Measurements from ENCODE around the gene GALNT18.

GALNT18 gene

GRCh38 chr11:11403763-11404725, 217.8 kb downstream of the GALNT18 start:
- TF ChIP-seq PATZ1 (CRISPR knock-in tag; IDR thresholded peaks at IDR 0.05; ENCODE audit: borderline replicate concordance) (no peak), ZNF565 (CRISPR knock-in tag; conservative IDR thresholded peaks at IDR 0.05; ENCODE audit: low read depth) (no peak), ZFP30 (CRISPR knock-in tag; IDR thresholded peaks at IDR 0.05) (no peak), TSHZ2 (CRISPR knock-in tag; IDR thresholded peaks at IDR 0.05) (no peak), ARNTL (CRISPR knock-in tag; IDR thresholded peaks at IDR 0.05; ENCODE audit: borderline replicate concordance, low read depth) (no peak), ESRRG (CRISPR knock-in tag; IDR thresholded peaks at IDR 0.05) (no peak), OSR1 (CRISPR knock-in tag; IDR thresholded peaks at IDR 0.05) (no peak), ZFP3 (CRISPR knock-in tag; IDR thresholded peaks at IDR 0.05) (no peak), ZNF8 (CRISPR knock-in tag; IDR thresholded peaks at IDR 0.05) (no peak), SNAI2 (CRISPR knock-in tag; IDR thresholded peaks at IDR 0.05) (no peak), POU6F1 (CRISPR knock-in tag; IDR thresholded peaks at IDR 0.05; ENCODE audit: borderline replicate concordance, low read depth) (no peak), TCF4 (CRISPR knock-in tag; IDR thresholded peaks at IDR 0.05; ENCODE audit: borderline replicate concordance) (no peak), ISL1 (CRISPR knock-in tag; IDR thresholded peaks at IDR 0.05) (no peak), RARB (CRISPR knock-in tag; IDR thresholded peaks at IDR 0.05) (no peak)
- ATAC-seq: no peak

GRCh38 chr11:11401960-11402535, 219.8 kb downstream of the GALNT18 start:
- no peak for ATAC-seq
- TF ChIP-seq CSRNP3 (CRISPR knock-in tag; IDR thresholded peaks at IDR 0.05) (no peak), SNAI2 (CRISPR knock-in tag; IDR thresholded peaks at IDR 0.05) (no peak), PATZ1 (CRISPR knock-in tag; IDR thresholded peaks at IDR 0.05; ENCODE audit: borderline replicate concordance) (no peak)

GRCh38 chr11:11400635-11401232, 221.1 kb downstream of the GALNT18 start:
- TF ChIP-seq TOX (CRISPR knock-in tag; IDR thresholded peaks at IDR 0.05; ENCODE audit: borderline replicate concordance) (no peak), ZFP30 (CRISPR knock-in tag; IDR thresholded peaks at IDR 0.05) (no peak), PPARA (CRISPR knock-in tag; IDR thresholded peaks at IDR 0.05; ENCODE audit: borderline replicate concordance) (no peak), ZNF565 (CRISPR knock-in tag; conservative IDR thresholded peaks at IDR 0.05; ENCODE audit: low read depth) (no peak), GLIS3 (CRISPR knock-in tag; IDR thresholded peaks at IDR 0.05) (no peak), ZC3H10 (CRISPR knock-in tag; IDR thresholded peaks at IDR 0.05) (no peak)

More at GRCh38 chr11:11400635-11401232, 221.1 kb downstream of the GALNT18 start:
- ATAC-seq: peak; percentile 47; the same call in 1 of the 3 replicates

Measured in SK-N-SH treated with all-trans-retinoic acid at 6 μM for 48 hours (cell line).